Measurements from ENCODE around the gene PLXNA4. TPM values are rescaled to one million over a fixed set of nuclear protein-coding genes. Genes with fewer than 3 reads are reported as not detected.

The PLXNA4 gene
- total RNA-seq, 1 donor from 2014 or later: 16.2 TPM

GRCh38 chr7:132154695-132155471, 421.4 kb downstream of the PLXNA4 start:
- Mint-ChIP-seq H3K27ac (ENCODE audit: unreplicated experiment) (no peak overlapping the region), H3K9me3 (ENCODE audit: unreplicated experiment) (peaks cover 8% of the 10 kb centered on the region), H3K4me1 (ENCODE audit: low read depth, unreplicated experiment) (peaks cover 30% of the 10 kb centered on the region), H3K4me3 (ENCODE audit: unreplicated experiment) (no peak overlapping the region), H3K36me3 (ENCODE audit: unreplicated experiment) (peaks cover 10% of the 10 kb centered on the region), H3K27me3 (ENCODE audit: unreplicated experiment) (peaks cover 14% of the 10 kb centered on the region)
- DNase-seq: no peak
- no peak for TF ChIP-seq CTCF (IDR thresholded peaks at IDR 0.05; ENCODE audit: partially characterized antibody, unreplicated experiment)

- DNase-seq: no peak
- peaks cover 35% of the 10 kb centered on the region for H3K4me1 Mint-ChIP-seq (ENCODE audit: low read depth, unreplicated experiment)
- peaks cover 11% of the 10 kb centered on the region for H3K9me3 Mint-ChIP-seq (ENCODE audit: unreplicated experiment)
- no peak for TF ChIP-seq CTCF (IDR thresholded peaks at IDR 0.05; ENCODE audit: partially characterized antibody, unreplicated experiment)
- no peak overlapping the region for H3K4me3 Mint-ChIP-seq (ENCODE audit: unreplicated experiment)
- H3K27ac Mint-ChIP-seq (ENCODE audit: unreplicated experiment): no peak overlapping the region
- H3K27me3 Mint-ChIP-seq (ENCODE audit: unreplicated experiment): peaks cover 14% of the 10 kb centered on the region
- H3K36me3 Mint-ChIP-seq (ENCODE audit: unreplicated experiment): peaks cover 10% of the 10 kb centered on the region
These were observed 422.0 kb downstream of the PLXNA4 start for GRCh38 chr7:132154248-132154647.

GRCh38 chr7:132152131-132152889, 424.0 kb downstream of the PLXNA4 start:
- Mint-ChIP-seq H3K9me3 (ENCODE audit: unreplicated experiment) (peaks cover 12% of the 10 kb centered on the region), H3K27me3 (ENCODE audit: unreplicated experiment) (peaks cover 14% of the 10 kb centered on the region), H3K36me3 (ENCODE audit: unreplicated experiment) (peaks cover 10% of the 10 kb centered on the region), H3K4me3 (ENCODE audit: unreplicated experiment) (no peak overlapping the region), H3K27ac (ENCODE audit: unreplicated experiment) (no peak overlapping the region), H3K4me1 (ENCODE audit: low read depth, unreplicated experiment) (peaks cover 37% of the 10 kb centered on the region)
- DNase-seq: no peak
- TF ChIP-seq CTCF (IDR thresholded peaks at IDR 0.05; ENCODE audit: partially characterized antibody, unreplicated experiment): no peak

GRCh38 chr7:132150711-132151110, 425.6 kb downstream of the PLXNA4 start:
- no peak for DNase-seq
- H3K36me3 Mint-ChIP-seq (ENCODE audit: unreplicated experiment): peaks cover 15% of the 10 kb centered on the region
- H3K4me3 Mint-ChIP-seq (ENCODE audit: unreplicated experiment): no peak overlapping the region
- H3K27ac Mint-ChIP-seq (ENCODE audit: unreplicated experiment): no peak overlapping the region
- H3K4me1 Mint-ChIP-seq (ENCODE audit: low read depth, unreplicated experiment): peaks cover 33% of the 10 kb centered on the region
- no peak for TF ChIP-seq CTCF (IDR thresholded peaks at IDR 0.05; ENCODE audit: partially characterized antibody, unreplicated experiment)
- H3K27me3 Mint-ChIP-seq (ENCODE audit: unreplicated experiment): peaks cover 11% of the 10 kb centered on the region
- H3K9me3 Mint-ChIP-seq (ENCODE audit: unreplicated experiment): peaks cover 10% of the 10 kb centered on the region
